Measurements from ENCODE around the gene RAB3D.

The RAB3D gene

GRCh38 chr19:11293433-11294389, 45.7 kb downstream of the RAB3D start:
- DNase-seq = peak; percentile 80

- no peak for DNase-seq
These were observed 47.5 kb downstream of the RAB3D start for GRCh38 chr19:11291991-11292390.

GRCh38 chr19:11291415-11291814, 48.0 kb downstream of the RAB3D start:
- no peak for DNase-seq

GRCh38 chr19:11290256-11290655, 49.2 kb downstream of the RAB3D start:
- no peak for DNase-seq

DNA sequence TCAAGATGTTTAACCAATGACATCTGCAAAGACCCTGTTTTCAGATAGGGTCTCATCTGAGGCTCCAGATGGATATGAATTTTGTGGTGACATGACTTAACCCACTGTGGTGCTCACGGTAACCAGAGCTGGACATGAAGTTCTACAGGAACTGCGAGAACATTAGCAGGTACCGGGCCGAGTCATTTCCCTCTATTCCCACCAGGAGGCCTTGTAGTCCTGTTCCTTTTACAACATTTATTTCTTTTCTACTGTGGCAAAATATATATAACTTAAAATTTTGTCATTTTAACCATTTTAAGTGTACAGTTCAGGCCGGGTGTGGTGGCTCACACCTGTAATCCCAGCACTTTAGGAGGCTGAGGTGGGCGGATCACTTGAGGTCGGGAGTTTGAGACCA, 51.1 kb downstream of the RAB3D start:
- DNase-seq = no peak

DNA sequence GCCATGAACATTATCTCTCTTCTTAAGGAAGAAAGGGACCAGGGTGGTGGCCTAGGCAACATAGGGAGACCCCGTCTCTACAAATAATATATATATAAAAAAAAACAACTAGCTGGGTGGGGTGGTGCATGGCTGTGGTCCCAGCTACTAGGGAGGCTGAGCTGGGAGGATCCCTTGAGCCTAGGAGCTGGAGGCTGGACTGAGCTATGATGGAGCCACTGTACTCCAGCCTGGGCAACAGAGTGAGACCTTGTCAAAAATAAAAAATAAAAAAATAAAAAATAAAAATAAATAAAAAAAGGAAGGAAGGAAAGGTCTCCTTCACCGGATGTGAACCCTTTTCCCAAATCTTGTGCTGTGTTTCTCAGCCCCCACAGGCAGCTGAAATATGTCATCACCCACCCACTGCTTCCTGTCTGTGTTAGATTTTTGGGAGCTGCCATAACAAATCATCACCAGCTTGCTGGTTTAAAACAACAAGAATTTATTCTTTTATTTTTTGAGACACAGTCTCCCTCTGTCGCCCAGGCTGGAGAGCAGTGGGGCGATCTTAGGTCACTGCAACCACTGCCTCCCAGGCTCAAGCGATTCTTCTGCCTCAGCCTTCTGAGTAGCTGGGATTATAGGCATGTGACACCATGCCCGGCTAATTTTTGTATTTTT, 53.0 kb downstream of the RAB3D start:
- DNase-seq = no peak

DNA sequence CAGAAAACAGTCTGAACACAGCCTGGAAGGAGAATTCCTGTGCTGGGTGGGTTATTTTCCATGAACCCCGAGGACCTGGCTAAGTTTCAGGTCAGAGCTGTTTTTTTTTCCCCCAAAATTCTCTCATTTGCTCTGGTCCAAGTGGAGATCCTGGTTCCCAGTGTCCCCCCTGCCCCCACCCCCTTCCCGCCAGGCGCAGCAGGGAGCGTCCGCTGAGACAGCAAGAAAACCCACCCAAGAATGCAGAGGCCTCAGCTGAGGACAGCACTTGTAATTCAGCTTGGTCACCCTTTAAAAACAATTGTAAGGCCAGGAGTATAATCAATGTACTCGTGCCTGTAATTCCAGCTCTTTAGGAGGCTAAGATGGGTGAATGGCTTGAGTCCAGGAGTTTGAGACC, 54.9 kb downstream of the RAB3D start:
- no peak for DNase-seq

GRCh38 chr19:11281356-11282049, 58.0 kb downstream of the RAB3D start:
- DNase-seq = no peak

DNA sequence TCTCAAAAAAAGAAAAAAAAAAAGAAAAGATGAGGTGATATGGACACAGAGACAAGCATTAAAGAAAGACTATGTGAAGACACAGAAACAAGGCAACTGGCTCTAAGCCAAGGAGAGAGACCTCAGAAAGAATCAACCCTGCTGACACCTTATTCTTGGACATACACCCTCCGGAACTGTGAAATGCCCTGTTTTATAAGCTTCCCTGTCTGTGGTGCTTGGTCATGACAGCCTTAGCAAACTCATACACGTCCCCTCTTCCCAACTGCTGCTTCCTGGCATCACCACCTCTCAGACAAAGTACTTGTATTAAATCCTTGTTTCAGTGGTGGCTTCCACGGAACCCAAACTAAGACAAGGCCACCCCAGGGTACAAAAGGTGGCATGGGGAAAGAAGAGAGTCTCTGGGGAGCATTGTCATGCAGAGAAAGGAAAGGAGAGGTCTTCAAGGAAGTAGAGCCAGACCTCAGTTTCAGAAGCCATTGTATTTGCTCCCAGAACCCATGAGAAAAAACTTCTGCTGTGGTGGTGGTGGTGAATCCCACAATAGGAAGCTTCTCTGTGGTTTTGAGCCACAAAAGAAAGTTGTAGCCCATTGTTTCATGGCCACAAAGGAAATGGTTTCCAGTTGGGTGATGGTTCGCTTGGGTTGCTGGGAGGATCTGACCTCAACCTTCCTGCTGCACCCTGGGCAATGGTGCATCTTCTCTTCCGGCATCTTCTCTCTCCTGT, 59.8 kb downstream of the RAB3D start:
- DNase-seq = peak; percentile 74

DNA sequence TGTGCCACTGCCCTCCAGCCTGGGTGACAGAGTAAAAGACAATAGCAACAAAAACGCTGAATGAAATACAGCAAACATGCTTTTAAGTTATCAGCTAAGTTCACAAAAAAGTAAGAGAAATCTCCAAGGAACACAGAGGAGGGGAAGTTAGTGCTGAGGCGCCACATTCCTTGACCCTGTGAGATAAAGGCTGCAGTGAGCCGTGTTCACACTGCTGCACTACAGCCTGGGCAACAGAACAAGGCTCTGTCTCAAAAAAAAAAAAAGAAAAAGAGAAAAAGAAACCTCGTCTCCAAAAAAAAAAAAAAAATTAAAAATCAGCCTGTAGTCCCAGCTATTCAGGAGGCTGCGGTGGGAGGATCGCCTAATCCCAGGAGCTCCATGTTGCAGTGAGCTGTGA, 60.8 kb downstream of the RAB3D start:
- DNase-seq = no peak

DNA sequence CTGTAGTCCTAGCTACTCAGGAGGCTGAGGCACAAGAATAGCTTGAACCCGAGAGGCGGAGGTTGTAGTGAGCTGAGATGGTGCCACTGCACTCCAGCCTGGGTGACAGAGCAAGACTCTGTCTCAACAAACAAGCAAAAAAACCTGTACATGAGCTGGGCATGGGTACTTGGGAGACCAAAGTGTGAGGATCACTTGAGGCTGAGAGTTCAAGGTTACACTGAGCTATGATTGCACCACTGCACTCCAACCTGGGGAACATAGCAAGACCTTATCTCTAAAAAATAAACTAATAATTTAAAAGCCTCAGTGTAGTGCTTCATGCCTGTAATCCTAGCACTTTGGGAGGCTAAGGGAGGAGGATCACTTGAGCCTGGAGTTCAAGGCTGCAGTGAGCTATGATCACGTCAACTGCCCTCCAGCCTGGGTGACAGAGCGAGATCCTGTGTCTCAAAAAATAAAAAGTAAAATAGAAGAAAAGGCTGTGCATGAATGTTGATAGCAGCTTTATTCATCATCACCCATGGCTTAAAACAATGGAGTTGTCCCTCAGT, 64.8 kb downstream of the RAB3D start:
- no peak for DNase-seq

- DNase-seq = no peak
These were observed 65.5 kb downstream of the RAB3D start for GRCh38 chr19:11273989-11274388.

GRCh38 chr19:11273296-11273695, 66.2 kb downstream of the RAB3D start:
- no peak for DNase-seq
